ENCODE results near the gene NAPA.

DNA sequence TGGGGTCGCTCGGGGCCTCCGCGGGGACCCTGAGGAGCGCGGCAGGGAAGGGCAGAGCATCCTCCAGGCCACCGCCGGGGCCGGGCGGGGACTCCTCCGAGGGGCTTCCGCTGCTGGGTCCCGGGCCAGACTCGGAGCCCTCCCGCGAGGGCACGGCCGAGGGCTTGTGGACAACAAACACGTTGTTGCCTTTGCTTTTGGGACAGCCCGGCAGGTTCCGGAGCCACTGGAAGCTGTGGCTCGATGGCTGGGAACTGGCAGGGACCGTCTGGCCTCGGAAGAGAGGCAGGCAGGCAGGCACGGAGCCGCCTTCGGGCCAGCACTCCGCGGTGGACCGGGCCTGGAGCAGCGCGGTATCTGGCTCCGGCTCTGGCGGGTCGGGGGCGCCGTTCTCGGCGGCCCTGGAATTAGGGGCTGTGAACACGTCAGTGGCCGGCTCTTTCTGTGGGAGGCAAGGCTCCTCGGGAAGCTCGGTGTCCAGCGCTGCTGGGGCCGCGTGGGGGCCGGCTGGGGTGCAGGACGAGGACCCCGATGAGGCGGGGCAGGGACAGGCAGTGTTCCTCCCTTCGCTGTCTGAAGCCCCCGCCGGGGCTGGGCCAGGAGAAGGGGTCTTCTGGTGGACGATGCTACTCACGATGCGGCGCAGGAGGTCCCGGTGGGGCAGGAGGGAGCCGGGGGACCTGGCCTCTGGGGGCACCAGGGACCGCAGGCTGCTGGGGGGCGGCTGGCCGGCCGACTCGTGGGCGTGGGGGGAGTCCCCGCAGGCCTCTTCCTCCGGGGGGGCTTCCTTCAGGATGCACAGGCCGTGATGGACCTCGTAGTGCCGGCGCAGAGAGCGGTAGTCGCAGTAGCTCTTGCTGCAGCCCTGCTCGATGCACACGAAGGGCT, 30.4 kb upstream of the NAPA start:
- TF ChIP-seq, protein P1, sequence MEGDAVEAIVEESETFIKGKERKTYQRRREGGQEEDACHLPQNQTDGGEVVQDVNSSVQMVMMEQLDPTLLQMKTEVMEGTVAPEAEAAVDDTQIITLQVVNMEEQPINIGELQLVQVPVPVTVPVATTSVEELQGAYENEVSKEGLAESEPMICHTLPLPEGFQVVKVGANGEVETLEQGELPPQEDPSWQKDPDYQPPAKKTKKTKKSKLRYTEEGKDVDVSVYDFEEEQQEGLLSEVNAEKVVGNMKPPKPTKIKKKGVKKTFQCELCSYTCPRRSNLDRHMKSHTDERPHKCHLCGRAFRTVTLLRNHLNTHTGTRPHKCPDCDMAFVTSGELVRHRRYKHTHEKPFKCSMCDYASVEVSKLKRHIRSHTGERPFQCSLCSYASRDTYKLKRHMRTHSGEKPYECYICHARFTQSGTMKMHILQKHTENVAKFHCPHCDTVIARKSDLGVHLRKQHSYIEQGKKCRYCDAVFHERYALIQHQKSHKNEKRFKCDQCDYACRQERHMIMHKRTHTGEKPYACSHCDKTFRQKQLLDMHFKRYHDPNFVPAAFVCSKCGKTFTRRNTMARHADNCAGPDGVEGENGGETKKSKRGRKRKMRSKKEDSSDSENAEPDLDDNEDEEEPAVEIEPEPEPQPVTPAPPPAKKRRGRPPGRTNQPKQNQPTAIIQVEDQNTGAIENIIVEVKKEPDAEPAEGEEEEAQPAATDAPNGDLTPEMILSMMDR (IDR thresholded peaks at IDR 0.05): no peak
- TF ChIP-seq POLR2AphosphoS5 (IDR thresholded peaks at IDR 0.05): no peak

All from gastroesophageal sphincter (tissue), 3 donors.